ENCODE measurements around the gene ENO4. TPM values are rescaled to one million over a fixed set of nuclear protein-coding genes. Genes with fewer than 3 reads are reported as not detected.

The ENO4 gene
- total RNA-seq, 1 experiment from 2014 or later, result 0.08 TPM

GRCh38 chr10:116905845-116906210 lies 56.5 kb downstream of the ENO4 start:
- Histone ChIP-seq H3K4me1 (no peaks in the 10 kb centered on the region), H3K27ac (no peak overlapping the region), H3K4me3 (no peak overlapping the region), H3K36me3 (no peaks in the 10 kb centered on the region), H3K27me3 (no peaks in the 10 kb centered on the region), H3K9me3 (replicated peaks) (no peaks in the 10 kb centered on the region)
- no peak for DNase-seq

DNA sequence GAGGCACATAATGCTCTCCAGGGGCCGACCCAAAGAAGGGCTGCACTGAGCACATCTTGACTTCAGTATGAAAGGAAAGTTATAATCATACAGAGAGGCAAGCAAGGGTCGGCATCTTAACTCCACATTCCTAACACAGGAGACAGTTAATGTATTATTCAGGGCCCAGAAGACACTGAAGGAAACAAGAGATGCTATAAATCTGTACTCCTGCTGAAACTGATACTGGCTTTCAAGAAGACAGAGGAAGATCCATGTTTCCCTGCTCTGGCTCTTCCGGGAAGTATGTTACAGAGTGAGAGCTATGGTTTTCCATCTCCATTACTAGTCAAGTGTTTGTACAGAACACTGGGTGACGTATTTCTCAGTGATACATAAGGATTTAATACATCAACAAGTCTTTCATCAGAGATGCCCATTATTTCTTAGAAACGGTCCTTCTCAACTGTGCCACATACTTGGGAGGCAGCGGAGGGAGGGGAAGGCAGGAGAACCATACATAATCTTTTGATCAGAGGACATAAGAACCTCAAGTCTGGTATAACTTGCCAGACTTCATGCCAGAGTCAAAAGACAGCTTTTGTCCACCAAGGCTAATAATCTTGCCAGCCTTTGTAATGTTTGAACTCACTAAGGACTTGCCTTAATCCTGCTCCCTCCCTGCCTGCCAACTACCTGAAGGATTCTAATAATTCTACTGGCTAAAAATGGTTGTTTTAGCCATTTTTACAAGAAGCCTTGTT lies 58.1 kb downstream of the ENO4 start:
- Histone ChIP-seq H3K36me3 (no peaks in the 10 kb centered on the region), H3K27me3 (no peaks in the 10 kb centered on the region), H3K4me1 (no peaks in the 10 kb centered on the region), H3K9me3 (replicated peaks) (no peaks in the 10 kb centered on the region), H3K27ac (no peak overlapping the region), H3K4me3 (no peak overlapping the region)
- no peak for DNase-seq

DNA sequence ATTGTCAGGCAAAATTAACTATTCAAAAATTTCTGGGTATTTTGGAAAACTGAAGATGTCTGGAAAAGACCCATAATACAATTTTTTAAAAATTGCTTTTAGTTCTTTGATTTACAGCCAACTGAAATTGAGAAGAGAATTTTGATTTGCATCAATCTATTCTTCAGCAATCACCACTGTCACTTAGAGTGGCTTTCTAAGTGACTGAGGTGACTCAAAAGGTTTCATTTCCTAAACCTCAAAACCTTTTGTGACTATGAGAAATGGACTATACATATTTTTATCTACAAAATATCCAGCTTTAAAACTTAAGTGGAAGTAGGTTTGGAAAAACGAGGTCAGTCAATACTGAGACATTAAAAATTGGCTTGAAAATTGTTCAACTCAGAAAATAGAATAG lies 60.0 kb downstream of the ENO4 start:
- no peak for DNase-seq
- H3K27ac ChIP-seq, result no peak overlapping the region
- H3K27me3 ChIP-seq, result no peaks in the 10 kb centered on the region
- H3K4me3 ChIP-seq, result no peak overlapping the region
- H3K36me3 ChIP-seq, result no peaks in the 10 kb centered on the region
- H3K4me1 ChIP-seq, result no peaks in the 10 kb centered on the region
- no peaks in the 10 kb centered on the region for H3K9me3 ChIP-seq (replicated peaks)

DNA sequence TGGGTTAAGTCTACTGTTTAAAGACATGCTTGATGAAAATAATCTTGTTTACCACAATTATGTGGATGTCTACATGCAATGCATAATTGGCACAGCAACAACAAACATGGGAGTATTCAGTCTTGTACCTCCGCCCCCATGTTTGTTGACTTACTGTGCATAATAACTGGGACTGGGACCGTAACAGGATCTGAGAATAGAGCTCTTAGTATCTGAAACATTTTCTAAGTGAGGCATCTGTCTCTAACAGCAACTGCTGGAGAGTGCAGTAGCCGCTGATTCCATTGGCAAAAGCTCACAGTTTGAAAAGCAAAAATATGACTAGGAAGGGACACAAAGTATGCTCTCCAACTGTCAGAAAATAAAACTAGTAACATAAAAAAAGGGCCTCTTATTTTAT lies 61.6 kb downstream of the ENO4 start:
- no peaks in the 10 kb centered on the region; the same call in 1 of the 2 replicates for H3K36me3 ChIP-seq
- H3K9me3 ChIP-seq (replicated peaks), result no peaks in the 10 kb centered on the region
- no peak overlapping the region for H3K27ac ChIP-seq
- DNase-seq, result no peak
- no peaks in the 10 kb centered on the region for H3K27me3 ChIP-seq
- H3K4me1 ChIP-seq, result peaks cover 3% of the 10 kb centered on the region; the same call in 1 of the 2 replicates
- no peak overlapping the region for H3K4me3 ChIP-seq

DNA sequence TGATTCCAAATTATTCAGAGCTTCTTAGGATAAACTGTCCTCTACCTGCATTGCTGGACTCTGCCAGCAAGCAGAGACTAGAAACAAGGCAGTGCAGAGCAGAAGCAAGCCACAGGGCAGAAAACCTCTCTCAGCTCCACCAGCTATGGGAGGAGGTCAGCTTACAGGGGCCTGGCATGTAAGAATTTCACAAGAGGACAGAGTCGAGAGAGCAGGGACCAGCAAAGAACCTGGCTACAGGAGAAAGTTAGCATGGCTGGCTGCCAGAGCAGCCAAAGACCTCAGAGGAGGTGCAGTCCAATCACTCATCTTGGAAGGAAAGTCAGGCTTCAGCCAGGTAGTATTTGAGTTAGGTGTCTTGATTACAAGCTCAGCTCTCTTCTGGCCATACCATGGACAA lies 62.9 kb downstream of the ENO4 start:
- no peaks in the 10 kb centered on the region for H3K27me3 ChIP-seq
- H3K4me1 ChIP-seq, result peaks cover 5% of the 10 kb centered on the region; the same call in 1 of the 2 replicates
- H3K27ac ChIP-seq, result no peak overlapping the region
- H3K9me3 ChIP-seq (replicated peaks), result no peaks in the 10 kb centered on the region
- no peak overlapping the region for H3K4me3 ChIP-seq
- no peak for DNase-seq
- no peaks in the 10 kb centered on the region; the same call in 1 of the 2 replicates for H3K36me3 ChIP-seq

- H3K27ac ChIP-seq, result no peak overlapping the region
- no peak for DNase-seq
- H3K4me3 ChIP-seq, result no peak overlapping the region
- H3K36me3 ChIP-seq, result peaks cover 3% of the 10 kb centered on the region; the same call in 1 of the 2 replicates
- H3K4me1 ChIP-seq, result peaks cover 5% of the 10 kb centered on the region; the same call in 1 of the 2 replicates
- H3K9me3 ChIP-seq (replicated peaks), result no peaks in the 10 kb centered on the region
- H3K27me3 ChIP-seq, result no peaks in the 10 kb centered on the region
These were observed 64.4 kb downstream of the ENO4 start for GRCh38 chr10:116913695-116914094.

GRCh38 chr10:116915340-116915739 lies 66.0 kb downstream of the ENO4 start:
- Histone ChIP-seq H3K27ac (no peak overlapping the region), H3K4me1 (peaks cover 5% of the 10 kb centered on the region; the same call in 1 of the 2 replicates), H3K36me3 (peaks cover 3% of the 10 kb centered on the region; the same call in 1 of the 2 replicates), H3K9me3 (replicated peaks) (no peaks in the 10 kb centered on the region), H3K4me3 (no peak overlapping the region), H3K27me3 (no peaks in the 10 kb centered on the region)
- DNase-seq, result no peak

- Histone ChIP-seq H3K27ac (no peak overlapping the region), H3K36me3 (peaks cover 3% of the 10 kb centered on the region; the same call in 1 of the 2 replicates), H3K4me3 (no peak overlapping the region), H3K27me3 (no peaks in the 10 kb centered on the region), H3K9me3 (replicated peaks) (no peaks in the 10 kb centered on the region), H3K4me1 (peaks cover 5% of the 10 kb centered on the region; the same call in 1 of the 2 replicates)
- no peak for DNase-seq
These were observed 68.2 kb downstream of the ENO4 start for GRCh38 chr10:116917481-116917880.

- peaks cover 5% of the 10 kb centered on the region; the same call in 1 of the 2 replicates for H3K4me1 ChIP-seq
- H3K27ac ChIP-seq, result no peak overlapping the region
- no peak overlapping the region for H3K4me3 ChIP-seq
- peaks cover 5% of the 10 kb centered on the region; the same call in 1 of the 2 replicates for H3K36me3 ChIP-seq
- H3K9me3 ChIP-seq (replicated peaks), result no peaks in the 10 kb centered on the region
- no peak for DNase-seq
- no peaks in the 10 kb centered on the region for H3K27me3 ChIP-seq
These were observed 69.3 kb downstream of the ENO4 start for GRCh38 chr10:116918583-116918982.

DNA sequence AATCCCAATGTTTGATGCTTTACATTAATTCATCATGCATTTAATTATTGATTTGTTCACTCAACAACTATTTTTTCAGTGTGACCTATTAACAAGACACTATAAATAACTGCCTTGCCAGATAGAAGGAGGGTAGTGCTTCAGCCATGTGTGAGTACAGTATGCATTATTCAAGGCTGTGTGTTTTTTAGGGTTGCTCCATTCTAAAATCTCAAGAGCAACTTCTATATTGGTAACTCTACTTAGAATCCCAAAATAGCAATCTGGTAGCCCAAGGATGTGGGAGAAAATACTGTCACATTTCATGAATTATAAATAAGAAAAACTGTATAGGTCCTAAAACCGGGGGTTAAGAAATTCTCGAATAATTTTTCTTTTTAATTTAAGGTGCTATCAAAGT lies 69.9 kb downstream of the ENO4 start:
- Histone ChIP-seq H3K36me3 (peaks cover 5% of the 10 kb centered on the region; the same call in 1 of the 2 replicates), H3K4me1 (peaks cover 5% of the 10 kb centered on the region; the same call in 1 of the 2 replicates), H3K27ac (no peak overlapping the region), H3K27me3 (no peaks in the 10 kb centered on the region), H3K4me3 (no peak overlapping the region), H3K9me3 (replicated peaks) (no peaks in the 10 kb centered on the region)
- no peak for DNase-seq

- no peak for DNase-seq
- peaks cover 5% of the 10 kb centered on the region; the same call in 1 of the 2 replicates for H3K36me3 ChIP-seq
- peaks cover 5% of the 10 kb centered on the region; the same call in 1 of the 2 replicates for H3K4me1 ChIP-seq
- H3K4me3 ChIP-seq, result no peak overlapping the region
- no peak overlapping the region for H3K27ac ChIP-seq
- no peaks in the 10 kb centered on the region for H3K9me3 ChIP-seq (replicated peaks)
- H3K27me3 ChIP-seq, result no peaks in the 10 kb centered on the region
These were observed 70.4 kb downstream of the ENO4 start for GRCh38 chr10:116919706-116920105.

- 0 out of 2 replicates have a peak, but pooled peaks cover 2% of the 10 kb centered on the region for H3K36me3 ChIP-seq
These were observed 75.8 kb downstream of the ENO4 start for GRCh38 chr10:116925056-116925455.

GRCh38 chr10:116926426-116926825 lies 77.1 kb downstream of the ENO4 start:
- no peaks in the 10 kb centered on the region for H3K9me3 ChIP-seq (replicated peaks)
- 0 out of 2 replicates have a peak, but pooled peaks cover 2% of the 10 kb centered on the region for H3K36me3 ChIP-seq
- H3K4me3 ChIP-seq, result no peak overlapping the region
- no peak for DNase-seq
- H3K4me1 ChIP-seq, result no peaks in the 10 kb centered on the region; the same call in 1 of the 2 replicates
- H3K27ac ChIP-seq, result no peak overlapping the region
- H3K27me3 ChIP-seq, result no peaks in the 10 kb centered on the region

More at GRCh38 chr10:116925056-116925455, 75.8 kb downstream of the ENO4 start:
- no peak overlapping the region for H3K4me3 ChIP-seq
- no peaks in the 10 kb centered on the region; the same call in 1 of the 2 replicates for H3K4me1 ChIP-seq
- H3K27me3 ChIP-seq, result no peaks in the 10 kb centered on the region
- no peak for DNase-seq
- no peaks in the 10 kb centered on the region for H3K9me3 ChIP-seq (replicated peaks)
- no peak overlapping the region for H3K27ac ChIP-seq

GRCh38 chr10:116931806-116932205 lies 82.5 kb downstream of the ENO4 start:
- H3K27ac ChIP-seq, result no peak overlapping the region
- H3K4me3 ChIP-seq, result no peak overlapping the region
- H3K4me1 ChIP-seq, result no peaks in the 10 kb centered on the region
- no peaks in the 10 kb centered on the region for H3K36me3 ChIP-seq
- H3K27me3 ChIP-seq, result no peaks in the 10 kb centered on the region
- no peak for DNase-seq
- no peaks in the 10 kb centered on the region for H3K9me3 ChIP-seq (replicated peaks)
